Body of pancreas (tissue), 4 donors: ENCODE results near the gene FCRL5.

ENCODE experiments used
- CTCF ChIP-seq, 7 experiments: fragments of 450-650 bp in 4 of 7; fragments of 200-600 bp in 3 of 7; sonication (generic) in 3 of 7; IDR thresholded peaks; one replicate each; pipeline ENCODE4 v1.5.1; 2016 to 2019; ENCODE audit warnings: antibody characterized with exemption in 7 of 7
- POLR2A ChIP-seq, 3 donors: fragments of 450-650 bp; IDR thresholded peaks; one replicate each; pipeline ENCODE4 v1.6.1; 2016; ENCODE audit warnings: antibody characterized with exemption in 3 of 3, mild to moderate bottlenecking in 2 of 3

GRCh38 chr1:157498736-157499090 lies 53.6 kb downstream of the FCRL5 start:
- TF ChIP-seq CTCF (IDR thresholded peaks at IDR 0.05) (no peak), POLR2A (IDR thresholded peaks at IDR 0.05) (no peak)
